Lung (tissue), 12 donors: ENCODE measurements around the gene SHC3. TPM values are rescaled to one million over a fixed set of nuclear protein-coding genes. Genes with fewer than 3 reads are reported as not detected.

ENCODE experiments used
- ATAC-seq: fragments of 200-7000 bp; cut with Tn5 transposase; one replicate; pipeline ENCODE4 v1.9.1; 2020; ENCODE audit warnings: moderate number of reproducible peaks; ENCODE audit not compliant: insufficient read depth, low FRiP score
- DNase-seq, 3 donors: peaks; one replicate each; pipeline ENCODE4 v3.0.0-alpha.2; 2013 to 2017
- H3K27ac ChIP-seq, 2 donors: one replicate each; pipeline ENCODE4 v1.5.1; 2013; ENCODE audit warnings: mild to moderate bottlenecking in 2 of 2, moderate library complexity in 2 of 2, control low read depth in 1 of 2, inconsistent platforms in 1 of 2, low read depth in 1 of 2, low read length in 1 of 2
- H3K27me3 ChIP-seq, 3 donors: one replicate each; pipeline ENCODE4 v1.5.1; 2013; ENCODE audit warnings: low read length in 2 of 3; ENCODE audit not compliant: control insufficient read depth in 3 of 3, insufficient read depth in 3 of 3
- H3K36me3 ChIP-seq, 4 donors: one replicate each; pipeline ENCODE4 v1.5.1; 2013; ENCODE audit warnings: low read length in 4 of 4, mild to moderate bottlenecking in 1 of 4, moderate library complexity in 1 of 4; ENCODE audit not compliant: control insufficient read depth in 4 of 4, insufficient read depth in 4 of 4
- H3K4me1 ChIP-seq, 5 donors: one replicate each; pipeline ENCODE4 v1.5.1; 2013; ENCODE audit warnings: low read length in 5 of 5, mild to moderate bottlenecking in 2 of 5, moderate library complexity in 1 of 5; ENCODE audit not compliant: control insufficient read depth in 5 of 5, insufficient read depth in 5 of 5
- H3K4me3 ChIP-seq: one replicate; pipeline ENCODE4 v1.5.1; 2013; ENCODE audit warnings: mild to moderate bottlenecking, control low read depth, moderate library complexity
- H3K9ac ChIP-seq, 2 donors: one replicate each; pipeline ENCODE4 v1.5.1; 2013; ENCODE audit warnings: low read length in 2 of 2, control low read depth in 1 of 2; ENCODE audit not compliant: insufficient read depth in 1 of 2
- H3K9me3 ChIP-seq, 4 donors: one replicate each; pipeline ENCODE4 v1.5.1; 2013; ENCODE audit warnings: low read length in 3 of 4, mild to moderate bottlenecking in 1 of 4, moderate library complexity in 1 of 4; ENCODE audit not compliant: control insufficient read depth in 4 of 4, insufficient read depth in 3 of 4
- CTCF ChIP-seq: IDR thresholded peaks from 2 replicates; pipeline ENCODE4 v1.5.1; 2012; ENCODE audit warnings: mild to moderate bottlenecking; ENCODE audit errors: control extremely low read depth, extremely low read depth
- WGBS, 2 donors: extraction: QIAGEN DNeasy Blood & Tissue Kit; methylation state at CpG; one replicate each; pipeline ENCODE4 v1.1.7; 2013; 5-methylcytosine and 5-hydroxymethylcytosine counted together
- polyA plus RNA-seq, 2 donors: library from polyadenylated mRNA; stranded (reverse); fragments of 200-250 nt; gene quantifications; one replicate each; pipeline ENCODE4 v1.2.1, GENCODE V29; 2013
- total RNA-seq, 2 donors: library from RNA; depleted of rRNA in 1 of 2; stranded (reverse); fragments of >200 nt in 1 of 2; gene quantifications; one replicate each; pipeline ENCODE4 v1.2.1, GENCODE V29; 2014 to 2021
- donor health status: control.
- donor health status: control.
- donor health status: Bipolar disorder and iron deficiency.
- donor health status: healthy.
- donor health status: DM: yes; HTN: yes; CAD: no.

Gene SHC3
- total and polyA plus RNA-seq, 4 donors = 1.8 to 19.2 (median 4.0) TPM

GRCh38 chr9:88996046-88996920 lies 182.3 kb downstream of the SHC3 start:
- Histone ChIP-seq H3K27ac (no peak overlapping the region), H3K4me1 (peaks cover 6 to 73% (median 29%) of the 10 kb centered on the region in 5 donors), H3K27me3 (no peaks in the 10 kb centered on the region), H3K36me3 (peaks cover 0 to 43% (median 17%) of the 10 kb centered on the region in 4 donors), H3K9me3 (peaks cover 0 to 1% (median 0%) of the 10 kb centered on the region in 4 donors), H3K4me3 (no peak overlapping the region), H3K9ac (no peak overlapping the region)
- TF ChIP-seq CTCF = no peak
- ATAC-seq = no peak
- peak in 1 of 3 donors; percentile 10 for DNase-seq
- WGBS, 2 donors = 93 to 94% methylated on average over 14 of the region's 14 CpGs

- peaks cover 4 to 69% (median 28%) of the 10 kb centered on the region in 5 donors for H3K4me1 ChIP-seq
- ATAC-seq = no peak
- WGBS, 2 donors = 86 to 92% methylated on average over 6 of the region's 6 CpGs
These were observed 183.0 kb downstream of the SHC3 start for GRCh38 chr9:88995627-88996026.

GRCh38 chr9:88995200-88995577 lies 183.4 kb downstream of the SHC3 start:
- Histone ChIP-seq H3K4me3 (no peak overlapping the region), H3K36me3 (peaks cover 0 to 39% (median 16%) of the 10 kb centered on the region in 4 donors), H3K27ac (no peak overlapping the region), H3K27me3 (no peaks in the 10 kb centered on the region), H3K9me3 (peaks cover 0 to 1% (median 0%) of the 10 kb centered on the region in 4 donors), H3K4me1 (peaks cover 5 to 69% (median 23%) of the 10 kb centered on the region in 5 donors), H3K9ac (no peak overlapping the region)
- ATAC-seq = no peak
- peak in 2 of 3 donors; percentile 39 to 79 for DNase-seq
- 77 to 78% methylated on average over 6 of the region's 6 CpGs for WGBS, 2 donors
- no peak for TF ChIP-seq CTCF

More at GRCh38 chr9:88995627-88996026, 183.0 kb downstream of the SHC3 start:
- Histone ChIP-seq H3K27ac (no peak overlapping the region), H3K27me3 (no peaks in the 10 kb centered on the region), H3K9ac (no peak overlapping the region), H3K9me3 (peaks cover 0 to 1% (median 0%) of the 10 kb centered on the region in 4 donors), H3K36me3 (peaks cover 0 to 40% (median 16%) of the 10 kb centered on the region in 4 donors), H3K4me3 (no peak overlapping the region)
- TF ChIP-seq CTCF = no peak
- no peak for DNase-seq
